Activated T-helper 17 cell treated with anti-CD3 and anti-CD28 coated beads, Interleukin-2, amount 50 U/mL, for 72 hours (primary cell): ENCODE results near the gene SDHAF1. TPM values are rescaled to one million over a fixed set of nuclear protein-coding genes. Genes with fewer than 3 reads are reported as not detected.

Experiments
- total RNA-seq, 2 donors: library from RNA; stranded (reverse); gene quantifications; one replicate each; pipeline ENCODE4 v1.2.3, GENCODE V29; 2022

The SDHAF1 gene
- total RNA-seq, 2 donors from 2014 or later, result 17.5 to 26.0 TPM

Other genes starting within 250 kb of the SDHAF1 start
- 10 to 100 TPM; 17.8 to 21.6 TPM for gene U2AF1L4, start 249.8 kb upstream of the SDHAF1 start, total RNA-seq
- gene PSENEN, start 249.5 kb upstream of the SDHAF1 start, total RNA-seq, result 10 to 100 TPM; 34.0 to 51.2 TPM
- gene LIN37, start 246.6 kb upstream of the SDHAF1 start, total RNA-seq, result 10 to 100 TPM; 11.0 to 20.1 TPM
- not detected for gene HSPB6, start 238.2 kb upstream of the SDHAF1 start, total RNA-seq
- 10 to 100 TPM; 28.4 to 31.2 TPM for gene PROSER3, start 237.0 kb upstream of the SDHAF1 start, total RNA-seq
- 10 to 100 TPM; 40.3 to 71.7 TPM for gene ARHGAP33, start 219.6 kb upstream of the SDHAF1 start, total RNA-seq
- gene PRODH2, start 182.3 kb upstream of the SDHAF1 start, total RNA-seq, result under 1 TPM in 1 of 2 donors, not detected in 1; 0.13 TPM
- under 1 TPM in 1 of 2 donors, not detected in 1; 0.05 TPM for gene NPHS1, start 142.7 kb upstream of the SDHAF1 start, total RNA-seq
- gene KIRREL2, start 138.3 kb upstream of the SDHAF1 start, total RNA-seq, result 1 to 10 TPM; 1.0 to 1.4 TPM
- 1 to 10 TPM; 2.3 to 2.6 TPM for gene APLP1, start 126.6 kb upstream of the SDHAF1 start, total RNA-seq
- gene NFKBID, start 94.6 kb upstream of the SDHAF1 start, total RNA-seq, result 100 to 1,000 TPM in 1 of 2 donors, 10 to 100 TPM in 1; 35.8 to 113 TPM
- 10 to 100 TPM; 45.5 to 47.6 TPM for gene HCST, start 92.7 kb upstream of the SDHAF1 start, total RNA-seq
- not detected for gene TYROBP, start 86.9 kb upstream of the SDHAF1 start, total RNA-seq
- gene LRFN3, start 58.8 kb upstream of the SDHAF1 start, total RNA-seq, result 10 to 100 TPM in 1 of 2 donors, 1 to 10 TPM in 1; 9.8 to 15.1 TPM
- gene SYNE4, start 13.6 kb downstream of the SDHAF1 start, total RNA-seq, result 1 to 10 TPM; 1.5 to 3.9 TPM
- gene ALKBH6, start 19.0 kb downstream of the SDHAF1 start, total RNA-seq, result 10 to 100 TPM; 39.1 to 69.6 TPM
- 1 to 10 TPM in 1 of 2 donors, under 1 TPM in 1; 0.89 to 7.1 TPM for gene CLIP3, start 37.7 kb downstream of the SDHAF1 start, total RNA-seq
- gene THAP8, start 59.1 kb downstream of the SDHAF1 start, total RNA-seq, result 1 to 10 TPM; 2.3 to 7.9 TPM
- 10 to 100 TPM; 19.3 to 33.2 TPM for gene WDR62, start 59.7 kb downstream of the SDHAF1 start, total RNA-seq
- gene OVOL3, start 116.0 kb downstream of the SDHAF1 start, total RNA-seq, result not detected
- 10 to 100 TPM; 32.4 to 58.0 TPM for gene POLR2I, start 119.7 kb downstream of the SDHAF1 start, total RNA-seq
- gene TBCB, start 120.3 kb downstream of the SDHAF1 start, total RNA-seq, result 100 to 1,000 TPM; 105 to 162 TPM
- 100 to 1,000 TPM; 259 to 374 TPM for gene CAPNS1, start 144.9 kb downstream of the SDHAF1 start, total RNA-seq
- not detected for gene COX7A1, start 157.3 kb downstream of the SDHAF1 start, total RNA-seq
- 1 to 10 TPM; 3.0 to 6.5 TPM for gene ZNF565, start 219.5 kb downstream of the SDHAF1 start, total RNA-seq
- 10 to 100 TPM; 72.8 to 83.8 TPM for gene ZNF146, start 219.9 kb downstream of the SDHAF1 start, total RNA-seq